HG02763 (cell line): Measurements from ENCODE around the gene CDKN1C.

Experiments
- ATAC-seq: cut with Tn5 transposase; IDR thresholded peaks from one replicate; pipeline ENCODE4 v1.9.1; 2021; ENCODE audit warnings: mild to moderate bottlenecking, moderate library complexity; ENCODE audit not compliant: unreplicated experiment

Gene CDKN1C

DNA sequence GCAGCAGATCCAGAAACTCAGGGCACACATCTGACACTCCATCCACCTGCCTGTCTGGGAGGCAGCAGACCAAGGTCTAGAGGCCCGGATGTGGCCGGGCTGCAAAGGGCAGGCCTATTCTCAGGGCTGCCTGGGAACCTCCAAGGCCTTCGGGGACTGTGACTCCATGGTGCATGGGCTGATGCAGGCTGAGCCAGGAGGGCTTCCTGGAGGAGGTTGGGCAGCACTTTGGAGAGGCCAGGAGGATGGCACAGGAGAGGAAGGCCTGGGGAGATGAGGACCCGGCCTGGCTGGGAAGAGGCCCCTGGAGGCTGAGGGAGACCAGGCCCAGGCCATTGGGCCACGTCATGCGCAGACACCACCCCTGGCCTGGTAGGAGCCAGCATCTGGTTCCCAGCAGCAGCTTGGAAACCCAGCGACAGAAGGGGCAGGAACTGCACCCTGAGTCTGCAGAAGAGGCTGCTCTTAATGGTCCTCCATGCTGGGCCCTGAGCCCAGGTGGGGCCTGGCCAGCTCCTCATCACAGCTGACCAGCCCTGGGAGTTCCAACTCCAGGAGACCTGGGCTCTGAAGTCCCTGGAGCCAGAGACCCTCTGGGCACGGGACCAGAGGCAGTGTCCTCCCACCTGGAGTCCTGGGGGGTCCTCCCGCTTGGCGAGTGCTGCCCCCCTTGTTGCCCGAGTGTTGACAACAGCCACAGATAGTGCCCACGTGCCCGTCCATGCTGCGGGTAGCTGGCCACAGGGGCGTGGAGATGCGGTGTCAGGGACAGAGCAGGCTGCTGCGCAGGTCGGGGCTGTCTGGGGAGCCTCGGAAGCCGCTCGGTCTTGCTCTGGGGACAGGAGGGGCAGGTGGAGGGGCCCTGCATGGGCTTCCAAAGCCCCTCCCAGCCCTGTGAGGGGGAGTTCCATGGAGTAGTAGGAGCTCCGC lies 38.1 kb upstream of the CDKN1C start:
- no peak for ATAC-seq

DNA sequence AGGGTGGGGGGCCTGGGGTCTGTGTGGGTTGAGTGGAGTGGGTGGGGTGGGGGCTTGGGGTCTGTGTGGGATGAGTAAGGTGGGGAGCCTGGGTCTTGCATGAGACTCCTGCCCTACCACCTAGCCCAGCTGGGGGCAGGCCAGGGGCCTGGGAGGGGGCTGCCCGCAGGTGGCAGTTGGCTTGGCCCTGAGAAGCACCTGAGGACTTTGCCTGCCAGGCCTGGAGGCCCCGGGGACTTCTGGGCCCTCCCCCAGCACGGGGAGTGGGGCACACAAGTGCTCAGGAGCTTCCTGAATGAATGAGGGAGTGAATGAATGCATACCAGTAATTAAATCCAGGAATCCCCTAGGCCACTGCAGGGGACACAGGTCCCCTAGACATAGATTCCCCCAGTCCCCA lies 37.1 kb upstream of the CDKN1C start:
- ATAC-seq: no peak

DNA sequence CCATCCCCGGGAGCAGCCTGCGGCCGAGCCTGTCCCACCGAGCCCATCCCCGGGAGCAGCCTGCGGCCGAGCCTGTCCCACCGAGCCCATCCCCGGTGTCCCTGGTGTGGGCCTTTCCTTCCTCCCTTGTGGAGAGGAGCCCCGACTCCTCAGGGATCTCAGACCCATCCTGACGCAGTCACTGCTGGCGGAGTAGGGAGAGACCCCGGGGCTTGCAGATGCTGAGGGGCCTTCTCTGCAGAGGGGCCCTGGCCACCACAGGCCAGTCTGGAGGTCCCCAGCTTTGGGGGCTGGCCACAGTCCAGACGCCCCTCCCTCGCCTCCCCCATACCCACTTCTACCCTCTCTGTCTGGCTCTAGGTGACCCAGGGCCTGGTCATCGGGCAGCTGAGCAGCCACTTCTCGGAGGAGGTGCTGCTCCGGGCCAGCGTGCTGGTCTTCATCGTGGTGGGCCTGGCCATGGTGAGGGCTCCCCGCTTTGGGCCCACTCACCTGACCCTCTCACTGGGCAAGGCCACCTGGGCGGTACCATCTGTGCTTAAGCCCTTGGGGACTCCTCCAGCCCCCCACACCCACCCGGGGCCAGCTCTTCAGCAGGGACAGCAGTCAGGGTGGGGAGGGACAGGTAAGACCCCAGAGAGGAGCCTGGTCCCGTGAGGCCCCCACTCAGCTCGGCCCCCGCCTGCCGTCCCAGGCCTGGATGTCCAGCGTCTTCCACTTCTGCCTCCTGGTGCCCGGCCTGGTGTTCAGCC lies 36.3 kb upstream of the CDKN1C start:
- ATAC-seq: no peak

DNA sequence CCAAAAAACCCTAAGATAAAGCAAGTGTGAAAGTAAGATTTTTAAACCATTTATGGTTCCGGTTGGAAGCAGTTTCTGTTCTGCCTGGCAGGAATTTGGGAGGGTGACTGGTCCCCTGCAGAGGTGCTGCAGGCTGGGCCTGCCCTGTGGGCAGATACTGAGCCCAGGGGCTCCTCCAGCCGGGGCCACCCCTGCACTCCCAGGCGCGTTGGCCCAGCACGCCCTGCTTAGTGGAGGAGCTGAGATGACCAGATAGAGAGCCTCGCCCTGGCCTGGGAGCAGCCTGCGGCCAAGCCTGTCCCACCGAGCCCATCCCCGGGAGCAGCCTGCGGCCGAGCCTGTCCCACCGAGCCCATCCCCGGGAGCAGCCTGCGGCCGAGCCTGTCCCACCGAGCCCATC lies 35.7 kb upstream of the CDKN1C start:
- no peak for ATAC-seq

DNA sequence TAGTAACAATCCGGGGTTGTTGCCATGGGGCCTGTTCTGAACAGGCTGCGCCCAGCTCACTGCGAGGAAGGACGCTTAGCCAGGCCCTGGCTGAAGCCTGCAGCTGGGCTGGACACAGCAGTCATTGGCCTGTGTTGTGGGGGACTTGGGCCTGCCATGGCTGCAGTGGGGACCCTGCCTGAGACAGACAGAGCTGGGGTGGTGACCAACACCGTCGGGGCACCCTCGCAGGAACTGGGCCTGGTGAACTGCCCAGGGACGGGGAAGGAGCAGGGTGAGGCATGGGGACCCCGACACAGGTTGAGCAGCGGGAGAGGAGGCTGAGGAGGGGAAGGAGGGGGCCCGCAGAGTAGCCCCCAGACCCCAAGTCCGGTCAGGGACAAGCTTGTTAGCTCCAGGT lies 34.8 kb upstream of the CDKN1C start:
- ATAC-seq: no peak

DNA sequence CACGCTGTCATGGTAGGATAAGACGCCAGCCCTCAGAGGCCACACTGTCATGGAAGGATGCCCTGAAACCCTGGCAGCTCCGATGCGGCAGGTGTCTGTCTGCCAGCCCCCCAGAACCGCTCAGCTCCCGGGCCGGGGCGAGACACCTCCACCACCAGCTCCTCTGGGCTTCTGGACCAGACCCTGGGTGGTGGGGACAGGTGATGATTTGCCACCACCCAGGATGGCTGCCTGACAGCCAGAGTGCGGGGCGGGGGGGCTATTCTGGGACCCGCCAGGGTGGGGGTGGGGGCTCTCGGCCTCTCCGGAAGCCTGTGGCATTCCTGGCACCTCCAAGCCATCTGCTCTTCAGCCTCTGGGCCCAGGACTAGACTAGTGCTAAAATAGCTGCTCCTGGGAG lies 34.3 kb upstream of the CDKN1C start:
- ATAC-seq: no peak

DNA sequence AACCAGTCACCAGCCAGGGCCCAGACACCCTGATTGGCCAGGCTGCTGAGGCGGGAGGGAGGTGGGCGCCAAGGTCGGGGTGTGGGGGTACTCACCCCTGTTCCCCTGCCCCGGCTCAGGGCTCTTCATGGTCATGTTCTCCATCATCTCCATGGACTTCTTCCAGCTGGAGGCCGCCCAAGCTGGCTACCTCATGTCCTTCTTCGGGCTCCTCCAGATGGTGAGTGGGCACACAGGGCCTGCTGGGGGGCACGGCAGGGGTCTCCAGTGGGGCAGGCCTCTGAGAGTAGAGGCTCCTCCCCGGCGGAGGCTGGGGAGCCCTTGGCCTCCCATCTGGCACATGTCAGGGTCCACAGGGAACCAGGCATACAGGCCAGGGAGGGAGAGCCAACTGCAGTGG lies 33.6 kb upstream of the CDKN1C start:
- no peak for ATAC-seq

DNA sequence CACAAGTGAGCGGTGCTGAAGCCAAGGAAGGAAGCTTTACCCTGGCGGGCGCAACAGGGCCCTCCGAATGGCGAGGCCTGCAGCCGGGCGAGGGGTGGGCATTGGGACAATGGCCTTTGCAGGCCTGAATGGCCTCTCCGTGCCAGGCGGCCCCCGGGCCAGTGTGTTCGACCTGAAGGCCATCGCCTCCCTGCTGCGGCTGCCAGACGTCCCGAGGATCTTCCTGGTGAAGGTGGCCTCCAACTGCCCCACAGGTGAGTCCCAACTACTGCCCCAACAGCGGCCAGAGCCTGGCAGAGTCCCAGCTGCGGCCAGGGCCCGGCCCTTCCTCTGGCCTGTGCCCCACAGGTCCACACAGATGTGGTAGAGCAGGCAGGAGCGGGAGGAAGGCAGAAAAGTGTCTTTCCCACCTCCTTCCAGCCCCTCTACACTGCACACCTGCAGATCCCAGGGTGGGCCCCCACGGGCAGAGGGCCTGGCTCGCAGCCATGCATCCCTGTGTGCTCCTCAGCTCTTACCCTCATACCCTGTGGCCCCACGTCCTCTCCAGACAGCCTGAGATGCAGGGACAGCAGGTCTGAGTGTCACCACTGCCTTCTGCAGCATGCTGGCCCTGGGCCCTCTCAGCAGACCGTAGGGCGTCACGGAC lies 32.4 kb upstream of the CDKN1C start:
- ATAC-seq: no peak

DNA sequence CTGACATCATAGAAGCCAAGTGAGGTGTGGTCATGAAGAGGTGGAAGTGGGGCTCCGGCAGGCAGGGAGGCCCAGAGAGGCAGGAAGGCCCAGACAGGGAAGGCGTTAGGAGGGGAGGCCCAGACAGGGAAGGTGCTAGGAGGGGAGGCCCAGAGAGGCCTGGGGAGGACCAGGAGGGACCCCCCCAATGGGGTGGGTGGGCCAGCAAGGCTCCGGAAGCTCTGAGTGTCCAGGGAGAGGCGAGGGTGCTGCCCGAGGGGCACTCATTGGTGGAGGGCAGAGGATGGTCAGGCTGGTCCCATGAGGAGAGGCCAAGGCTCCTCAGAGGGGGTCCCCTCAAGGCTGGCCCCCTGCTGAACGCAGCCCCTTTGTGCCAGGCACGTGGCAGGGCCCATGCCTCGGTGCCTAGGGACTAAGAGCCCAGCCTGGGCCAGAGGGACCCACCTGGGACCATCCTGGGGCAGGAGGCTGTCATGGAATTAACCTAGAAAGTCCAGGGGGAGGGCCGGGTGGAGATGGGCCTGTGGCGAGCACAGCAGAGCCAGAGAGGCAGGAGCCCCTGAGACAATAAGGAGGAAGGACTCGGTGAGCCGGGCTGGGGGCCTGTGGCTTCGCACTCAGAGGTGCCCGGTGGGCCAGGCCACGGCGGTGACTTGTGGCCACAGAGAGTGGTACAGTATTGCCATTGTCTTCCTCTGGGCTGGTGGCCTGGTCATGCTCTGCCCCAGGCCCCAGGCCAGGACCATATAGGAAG lies 31.5 kb upstream of the CDKN1C start:
- no peak for ATAC-seq

DNA sequence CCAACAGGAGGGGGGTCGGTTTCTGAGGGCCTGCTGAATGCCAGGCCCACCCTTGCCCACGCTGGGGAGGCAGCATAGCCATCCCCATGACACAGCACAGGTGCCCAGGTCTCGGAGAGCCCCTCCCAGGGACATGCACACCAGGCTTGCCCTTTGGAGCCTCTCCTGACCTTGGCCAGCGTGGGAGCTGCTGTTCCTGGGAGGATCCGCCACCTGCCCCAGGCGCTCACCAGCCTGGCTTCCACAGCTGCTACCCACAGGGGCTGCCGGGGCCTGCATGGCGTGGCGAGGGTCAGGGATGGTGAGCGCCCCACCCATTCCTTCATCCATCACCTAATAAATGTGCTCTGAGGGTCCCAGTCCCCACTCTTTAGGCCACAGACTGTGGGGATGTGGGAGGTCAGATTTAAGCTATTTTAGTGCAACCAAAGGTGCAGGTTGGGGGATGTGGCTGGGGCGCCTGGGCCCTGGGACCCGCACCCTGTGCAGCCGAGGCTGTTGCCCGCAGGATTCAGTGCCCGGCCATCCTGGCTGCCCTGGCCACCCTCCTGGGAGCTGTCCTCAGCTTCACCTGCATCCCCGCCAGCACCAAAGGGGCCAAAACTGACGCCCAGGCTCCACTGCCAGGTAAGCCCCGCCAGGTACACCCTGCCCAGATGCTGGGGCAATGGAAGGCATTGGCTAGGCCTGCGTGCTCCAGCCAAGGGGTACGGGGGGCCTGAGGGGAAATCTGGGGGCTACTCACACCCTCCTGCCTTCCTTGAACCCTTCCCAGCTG lies 30.7 kb upstream of the CDKN1C start:
- ATAC-seq: no peak

DNA sequence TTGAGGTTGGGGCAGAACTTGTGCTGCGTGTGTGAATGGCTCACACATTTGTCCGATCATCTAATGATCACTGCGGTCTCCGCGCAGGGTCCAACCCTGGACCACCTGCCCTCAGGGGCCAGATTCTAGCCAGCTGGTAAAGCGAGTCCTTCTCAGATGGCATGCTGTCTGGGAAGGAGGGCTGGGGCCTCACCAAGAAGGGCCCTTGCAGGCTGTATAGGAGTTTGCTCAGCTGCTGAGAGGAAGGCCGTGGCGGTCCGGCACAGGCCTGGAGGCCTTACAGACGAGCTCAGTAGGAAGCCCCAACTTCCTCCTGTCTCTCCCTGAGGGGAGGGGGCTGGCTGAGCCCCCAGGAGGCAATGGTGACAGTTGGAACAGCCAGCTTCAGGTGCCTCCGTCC lies 29.9 kb upstream of the CDKN1C start:
- no peak for ATAC-seq

DNA sequence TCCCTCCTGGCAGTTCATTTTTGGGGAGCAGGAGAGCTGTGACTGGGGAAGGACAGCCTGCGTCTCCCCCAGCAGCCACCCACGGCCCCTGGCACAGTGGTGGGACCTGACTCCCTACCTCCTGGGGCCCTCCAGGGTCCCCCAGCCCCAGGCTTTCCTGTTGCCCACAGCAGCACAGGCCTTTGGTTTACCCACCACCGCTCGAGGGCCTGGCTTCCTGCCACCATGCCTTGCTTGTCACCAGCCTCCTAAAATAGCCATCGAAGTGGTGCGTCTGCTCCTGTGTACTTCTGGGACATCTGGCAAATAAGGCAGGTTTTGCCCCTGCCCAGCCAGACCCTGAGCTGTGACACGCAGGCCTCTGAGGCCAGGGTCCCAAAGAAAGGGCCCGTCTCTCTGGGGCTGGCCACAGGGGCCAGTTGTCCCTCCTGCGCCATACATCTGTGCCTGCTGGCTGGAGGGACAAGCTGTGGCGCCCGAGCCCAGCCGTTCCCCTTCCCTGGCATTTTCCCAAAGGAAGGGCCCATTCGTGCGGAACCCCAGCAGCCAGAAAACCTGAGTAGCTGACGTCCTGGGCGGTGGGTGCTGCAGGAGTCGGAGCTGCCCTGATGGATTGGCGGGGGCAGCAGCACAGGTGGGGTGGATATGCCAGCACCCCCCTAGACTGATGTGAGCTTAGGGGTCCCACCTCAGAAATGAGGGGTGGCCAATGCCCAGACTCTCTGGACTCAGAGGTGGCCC lies 29.1 kb upstream of the CDKN1C start:
- no peak for ATAC-seq

DNA sequence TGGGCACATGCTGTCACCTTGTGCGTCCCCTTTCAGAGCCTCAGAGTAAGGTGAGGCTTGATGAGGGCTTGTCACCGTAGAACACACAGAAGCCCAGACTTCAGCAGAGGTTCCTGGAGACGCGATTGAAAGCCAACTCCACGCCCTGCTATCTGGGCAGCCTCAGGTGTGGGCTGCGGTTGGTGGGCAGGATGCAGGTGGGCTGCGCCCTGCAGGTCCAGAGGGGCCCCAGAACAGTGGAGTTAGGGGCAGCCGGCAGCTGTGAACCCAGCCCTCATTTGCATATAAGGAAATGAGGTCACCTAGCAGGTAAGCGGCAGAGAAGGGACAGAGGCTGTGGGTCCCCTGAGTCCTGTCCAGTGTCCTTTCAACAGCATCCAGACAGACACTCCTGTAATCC lies 28.2 kb upstream of the CDKN1C start:
- no peak for ATAC-seq

DNA sequence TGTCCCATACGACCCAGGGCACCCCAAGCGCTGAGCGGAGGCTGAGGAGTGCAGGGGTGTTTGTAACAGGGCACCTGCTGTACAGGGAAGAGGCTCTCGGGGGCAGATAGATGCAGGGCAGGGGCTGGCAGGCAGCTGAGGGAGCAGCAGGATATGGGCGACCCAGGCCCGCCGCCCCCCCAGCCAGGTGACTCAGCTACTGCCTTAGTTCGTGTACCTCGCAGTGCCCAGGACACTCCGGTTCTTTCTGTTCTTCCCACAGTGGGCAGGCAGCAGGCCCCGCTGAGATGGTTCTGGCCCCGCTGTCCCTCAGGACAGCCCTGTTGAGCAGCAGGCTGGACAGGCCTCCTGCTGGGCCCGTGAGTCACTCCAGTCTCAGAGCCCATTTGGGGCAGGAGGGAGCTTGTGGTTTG lies 27.4 kb upstream of the CDKN1C start:
- no peak for ATAC-seq

DNA sequence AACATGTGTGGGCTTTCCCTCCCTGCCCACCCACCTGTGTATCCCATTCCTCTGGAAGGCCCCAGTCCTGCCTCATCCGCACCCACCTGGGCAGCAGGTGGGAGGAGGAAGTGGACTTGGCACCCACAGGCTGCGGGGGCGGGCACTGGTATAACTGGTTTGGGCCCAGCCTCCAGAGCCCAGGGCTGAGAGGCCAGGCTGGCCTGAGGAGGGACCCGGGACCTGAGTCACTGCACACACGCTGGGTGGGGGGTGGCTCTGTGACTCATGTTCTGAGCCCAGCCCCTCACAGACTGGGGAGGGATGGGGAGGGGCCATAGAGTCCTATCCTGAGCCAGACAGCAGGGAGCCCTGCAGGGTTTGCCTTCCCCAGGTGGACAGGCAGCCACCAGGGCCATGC lies 26.9 kb upstream of the CDKN1C start:
- ATAC-seq: no peak

DNA sequence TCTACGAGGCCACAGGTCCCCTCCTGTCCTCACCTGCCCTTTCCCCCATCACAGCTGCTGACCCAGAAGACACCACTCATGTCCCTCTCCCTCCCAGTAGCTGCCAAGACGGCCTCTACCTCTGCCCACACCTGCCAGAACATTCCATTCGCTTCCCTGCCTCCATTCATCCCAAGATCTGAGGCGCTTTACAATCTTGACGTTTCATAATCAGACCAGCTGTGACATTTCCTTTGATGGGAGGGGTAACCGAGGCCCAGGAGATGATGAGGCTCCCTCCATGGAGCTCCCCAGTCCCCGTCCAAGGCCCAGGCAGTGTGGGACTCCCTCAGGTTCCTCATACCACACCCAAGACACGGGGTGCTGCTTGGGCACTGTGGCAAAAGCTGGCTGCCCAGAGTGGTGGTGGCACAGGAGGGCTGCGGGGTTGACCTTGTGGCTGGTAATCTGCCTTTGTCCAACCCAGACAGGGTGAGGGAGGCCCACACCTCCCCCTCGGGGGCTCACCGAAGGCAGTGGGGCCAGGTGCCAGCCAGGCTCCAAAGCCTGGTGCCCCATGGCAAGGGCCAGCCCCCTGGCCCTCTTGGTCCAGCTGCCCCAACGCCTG lies 26.3 kb upstream of the CDKN1C start:
- ATAC-seq: no peak

DNA sequence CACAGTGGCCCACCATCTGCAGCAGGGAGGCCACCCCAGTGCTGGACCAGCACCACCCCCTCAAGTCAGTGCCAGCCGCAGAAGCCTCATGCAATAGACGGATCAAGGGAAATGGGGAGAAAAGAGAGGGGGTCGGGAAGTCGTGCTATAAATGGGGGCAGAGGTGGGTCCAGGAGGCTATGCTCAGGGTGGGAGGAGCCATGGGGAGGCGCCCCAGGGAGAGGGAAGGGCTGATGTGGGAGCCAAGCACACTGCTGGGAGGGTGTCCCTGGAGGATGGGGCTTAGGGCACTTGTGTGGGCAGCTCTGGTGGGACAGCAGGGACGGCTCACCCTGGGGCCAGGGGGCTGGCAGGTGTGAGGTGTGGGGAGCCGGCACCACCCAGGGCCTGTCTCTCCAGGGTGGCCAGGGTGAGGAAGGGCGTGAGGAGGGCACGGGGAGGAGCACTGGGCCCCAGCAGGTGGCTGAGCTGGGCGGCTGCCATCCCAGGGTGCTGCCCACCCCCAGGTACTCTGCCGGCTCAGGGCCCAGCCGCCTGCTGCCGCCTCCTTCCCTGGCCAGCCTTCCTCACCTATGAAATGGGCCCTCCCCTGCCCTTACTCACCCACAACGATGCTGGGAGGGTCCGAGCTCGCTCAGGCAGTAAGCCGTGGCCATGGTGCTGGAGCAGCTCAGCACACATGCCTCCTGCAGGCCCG lies 25.7 kb upstream of the CDKN1C start:
- no peak for ATAC-seq

DNA sequence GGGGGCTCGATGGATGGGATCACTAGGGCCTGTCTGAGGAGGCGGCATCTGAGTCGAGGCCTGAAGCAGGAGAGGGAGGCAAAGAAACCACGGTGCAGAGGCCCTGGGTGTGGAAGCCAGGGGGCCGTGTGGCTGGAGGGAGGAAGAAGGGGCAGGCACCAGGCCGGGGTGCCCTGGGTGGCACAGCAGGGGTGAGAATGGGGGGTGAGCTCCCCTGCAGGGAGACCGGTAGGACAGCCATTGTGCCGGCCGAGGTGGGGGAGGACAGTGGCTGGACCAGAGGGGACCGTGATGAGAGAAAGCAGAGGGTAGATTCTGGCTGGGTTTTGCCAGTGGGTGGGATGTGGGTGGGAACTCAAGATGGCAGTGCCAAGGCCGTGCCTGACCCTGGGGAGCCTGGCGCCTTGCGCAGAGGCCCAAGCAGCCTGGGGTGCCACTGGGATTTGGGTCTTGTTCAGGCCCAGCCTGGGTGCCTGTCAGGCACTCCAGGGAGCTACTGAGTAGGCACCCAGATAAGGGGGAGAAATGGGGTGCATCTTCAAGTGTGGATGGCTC lies 24.9 kb upstream of the CDKN1C start:
- ATAC-seq: no peak
